ENCODE data around the gene VLDLR.

- TF ChIP-seq, protein P1, sequence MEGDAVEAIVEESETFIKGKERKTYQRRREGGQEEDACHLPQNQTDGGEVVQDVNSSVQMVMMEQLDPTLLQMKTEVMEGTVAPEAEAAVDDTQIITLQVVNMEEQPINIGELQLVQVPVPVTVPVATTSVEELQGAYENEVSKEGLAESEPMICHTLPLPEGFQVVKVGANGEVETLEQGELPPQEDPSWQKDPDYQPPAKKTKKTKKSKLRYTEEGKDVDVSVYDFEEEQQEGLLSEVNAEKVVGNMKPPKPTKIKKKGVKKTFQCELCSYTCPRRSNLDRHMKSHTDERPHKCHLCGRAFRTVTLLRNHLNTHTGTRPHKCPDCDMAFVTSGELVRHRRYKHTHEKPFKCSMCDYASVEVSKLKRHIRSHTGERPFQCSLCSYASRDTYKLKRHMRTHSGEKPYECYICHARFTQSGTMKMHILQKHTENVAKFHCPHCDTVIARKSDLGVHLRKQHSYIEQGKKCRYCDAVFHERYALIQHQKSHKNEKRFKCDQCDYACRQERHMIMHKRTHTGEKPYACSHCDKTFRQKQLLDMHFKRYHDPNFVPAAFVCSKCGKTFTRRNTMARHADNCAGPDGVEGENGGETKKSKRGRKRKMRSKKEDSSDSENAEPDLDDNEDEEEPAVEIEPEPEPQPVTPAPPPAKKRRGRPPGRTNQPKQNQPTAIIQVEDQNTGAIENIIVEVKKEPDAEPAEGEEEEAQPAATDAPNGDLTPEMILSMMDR (conservative IDR thresholded peaks at IDR 0.05; ENCODE audit: low read length) = no peak
- no peak for TF ChIP-seq EZH2phosphoT487 (IDR thresholded peaks at IDR 0.05; ENCODE audit: borderline replicate concordance, low read depth, low read length)
These were observed 2.6 kb downstream of the VLDLR start for GRCh38 chr9:2624051-2624682.

Measured in OCI-LY7 (cell line).